HepG2 (cell line): Measurements from ENCODE around the gene SNAI1. TPM values are rescaled to one million over a fixed set of nuclear protein-coding genes. Genes with fewer than 3 reads are reported as not detected.

Experiments used
- ARNT2 ChIP-seq: sonication (generic); formaldehyde crosslinking; IDR thresholded peaks from 2 replicates; pipeline ENCODE4 v1.8.0; 2022; ENCODE audit warnings: mild to moderate bottlenecking, low read depth, missing genetic modification reagents, moderate library complexity
- CAMTA2 ChIP-seq: sonication (generic); formaldehyde crosslinking; IDR thresholded peaks from 2 replicates; pipeline ENCODE4 v1.4.0; 2020; ENCODE audit warnings: mild to moderate bottlenecking, missing genetic modification reagents, borderline replicate concordance
- E2F1 ChIP-seq: sonication (generic); formaldehyde crosslinking; IDR thresholded peaks from 2 replicates; pipeline ENCODE4 v1.5.0; 2020; ENCODE audit warnings: missing genetic modification reagents
- HNF4G ChIP-seq, 2 experiments: sonication (generic) in 1 of 2; formaldehyde crosslinking in 1 of 2; IDR thresholded peaks; 2 replicates each; pipeline versions ENCODE4 v1.4.0 to v1.6.1; 2011 to 2020; ENCODE audit warnings: borderline replicate concordance in 2 of 2, low read depth in 2 of 2, mild to moderate bottlenecking in 2 of 2, low read length in 1 of 2, missing genetic modification reagents in 1 of 2, moderate library complexity in 1 of 2
- MAFF ChIP-seq: IDR thresholded peaks from 2 replicates; pipeline ENCODE4 v1.6.1; 2011; ENCODE audit warnings: low read depth, low read length, improper control_type of control experiment
- MED1 ChIP-seq: sonication (generic); formaldehyde crosslinking; IDR thresholded peaks from 2 replicates; pipeline ENCODE4 v1.4.0; 2020; ENCODE audit warnings: missing genetic modification reagents
- MTF2 ChIP-seq: sonication (generic); formaldehyde crosslinking; IDR thresholded peaks from 2 replicates; pipeline ENCODE4 v1.5.0; 2020; ENCODE audit warnings: missing genetic modification reagents, borderline replicate concordance
- NCOR1 ChIP-seq: fragments of 200-600 bp; sonication (generic); IDR thresholded peaks from 2 replicates; pipeline ENCODE4 v1.7.0; 2017; ENCODE audit warnings: antibody characterized with exemption, low read length, borderline replicate concordance
- RXRB ChIP-seq: IDR thresholded peaks from 2 replicates; pipeline ENCODE4 v1.6.1; 2016; ENCODE audit warnings: borderline replicate concordance, missing genetic modification reagents, missing compliant biosample characterization
- SIN3A ChIP-seq: IDR thresholded peaks from 2 replicates; pipeline ENCODE4 v1.6.1; 2011; ENCODE audit warnings: low read depth, mild to moderate bottlenecking, control low read depth, low read length, borderline replicate concordance
- SKI ChIP-seq: fragments of 450-650 bp; IDR thresholded peaks from one replicate; pipeline ENCODE4 v1.6.1; 2018; ENCODE audit warnings: mild to moderate bottlenecking; ENCODE audit not compliant: partially characterized antibody
- WIZ ChIP-seq: sonication (generic); formaldehyde crosslinking; IDR thresholded peaks from 2 replicates; pipeline ENCODE4 v1.5.1; 2020; ENCODE audit warnings: mild to moderate bottlenecking, missing genetic modification reagents
- YY1 ChIP-seq: IDR thresholded peaks from 2 replicates; pipeline ENCODE4 v1.6.1; 2011; ENCODE audit warnings: low read length, low read depth, moderate library complexity, mild to moderate bottlenecking; ENCODE audit not compliant: insufficient read depth, insufficient replicate concordance
- ZBTB1 ChIP-seq: sonication (generic); formaldehyde crosslinking; IDR thresholded peaks from 2 replicates; pipeline ENCODE4 v1.4.0; 2020; ENCODE audit warnings: missing genetic modification reagents, borderline replicate concordance
- ZBTB34 ChIP-seq: sonication (generic); formaldehyde crosslinking; IDR thresholded peaks from 2 replicates; pipeline ENCODE4 v1.8.0; 2022; ENCODE audit warnings: mild to moderate bottlenecking, missing genetic modification reagents
- ZEB1 ChIP-seq: IDR thresholded peaks from 2 replicates; pipeline ENCODE4 v1.6.1; 2012; ENCODE audit warnings: mild to moderate bottlenecking, low read depth, inconsistent platforms; ENCODE audit not compliant: insufficient replicate concordance
- ZNF180 ChIP-seq: sonication (generic); formaldehyde crosslinking; IDR thresholded peaks from 2 replicates; pipeline ENCODE4 v1.4.0; 2020; ENCODE audit warnings: low read depth, missing genetic modification reagents, borderline replicate concordance
- ZNF468 ChIP-seq: sonication (generic); formaldehyde crosslinking; IDR thresholded peaks from 2 replicates; pipeline ENCODE4 v1.8.0; 2022; ENCODE audit warnings: mild to moderate bottlenecking, moderate library complexity, missing genetic modification reagents
- ZNF512B ChIP-seq: sonication (generic); formaldehyde crosslinking; IDR thresholded peaks from 2 replicates; pipeline ENCODE4 v1.5.1; 2020; ENCODE audit warnings: missing genetic modification reagents, mild to moderate bottlenecking, borderline replicate concordance
- ZNF598 ChIP-seq: sonication (generic); formaldehyde crosslinking; IDR thresholded peaks from 2 replicates; pipeline ENCODE4 v1.5.1; 2020; ENCODE audit warnings: mild to moderate bottlenecking, missing genetic modification reagents, borderline replicate concordance
- ZNF883 ChIP-seq: sonication (generic); formaldehyde crosslinking; IDR thresholded peaks from 2 replicates; pipeline ENCODE4 v1.5.1; 2020; ENCODE audit warnings: mild to moderate bottlenecking, missing genetic modification reagents; ENCODE audit errors: not compliant biosample characterization
- ZSCAN5A ChIP-seq: sonication (generic); formaldehyde crosslinking; IDR thresholded peaks from 2 replicates; pipeline ENCODE4 v1.8.0; 2022; ENCODE audit warnings: mild to moderate bottlenecking, missing genetic modification reagents, borderline replicate concordance
- polyA plus RNA-seq, 8 experiments: library from polyadenylated mRNA; depleted of rRNA in 3 of 8; stranded (reverse) in 7 of 8; unstranded in 1 of 8; fragments of >200 nt; fragmentation: Illumina TruSeq in 4 of 8; extraction: Trizol in 4 of 8; gene quantifications; 2 replicates each; pipeline versions ENCODE4 v1.2.1 to v1.2.3, GENCODE V29; 2011 to 2016; ENCODE audit warnings: low read depth in 4 of 8, missing spikeins in 1 of 8, mixed read lengths in 1 of 8; ENCODE audit not compliant: insufficient read depth in 1 of 8
- total RNA-seq, 5 experiments: library from RNA; depleted of rRNA; stranded (reverse); fragments of >200 nt; fragmentation: Illumina TruSeq; extraction: Trizol; gene quantifications; 2 replicates each; pipeline ENCODE4 v1.2.3, GENCODE V29; 2016; ENCODE audit warnings: low read depth in 1 of 5

SNAI1 gene
- total and polyA plus RNA-seq, 2 of the 13 experiments (the other 11 are each of a cell fraction or from before 2014, with no cell fraction given): 1.3 to 1.4 TPM

- TF ChIP-seq ZNF512B (CRISPR knock-in tag) (no peak), MTF2 (CRISPR knock-in tag) (no peak; the same call in 1 of the 2 replicates), MAFF (no peak), YY1 (no peak), SKI (no peak), ZNF468 (no peak), HNF4G (IDR thresholded peaks at IDR 0.05; ENCODE audit: borderline replicate concordance, low read depth, low read length) (no peak), HNF4G (CRISPR knock-in tag; IDR thresholded peaks at IDR 0.05; ENCODE audit: borderline replicate concordance, low read depth) (no peak), ZNF883 (CRISPR knock-in tag) (peak; percentile 97), ZNF598 (CRISPR knock-in tag) (0 out of 2 replicates have a peak, but pooled peaks have one; percentile 90), NCOR1 (no peak), ZBTB34 (CRISPR knock-in tag) (peak; percentile 21; the same call in 1 of the 2 replicates), ZNF180 (no peak), ZBTB1 (CRISPR knock-in tag) (no peak), ZEB1 (peak; percentile 29), ARNT2 (CRISPR knock-in tag) (no peak), WIZ (CRISPR knock-in tag) (no peak), MED1 (CRISPR knock-in tag) (no peak), E2F1 (CRISPR knock-in tag) (no peak), RXRB (CRISPR knock-in tag) (no peak), CAMTA2 (no peak), ZSCAN5A (CRISPR knock-in tag) (peak; percentile 91; the same call in 1 of the 2 replicates), SIN3A (no peak)
Observed at GRCh38 chr20:49982072-49982345, 771 bp upstream of the SNAI1 start (continued).
